Measurements from ENCODE around the gene PCSK6. TPM values are rescaled to one million over a fixed set of nuclear protein-coding genes. Genes with fewer than 3 reads are reported as not detected.

Gene PCSK6
- total RNA-seq, 1 experiment from 2014 or later, result 3.7 TPM

DNA sequence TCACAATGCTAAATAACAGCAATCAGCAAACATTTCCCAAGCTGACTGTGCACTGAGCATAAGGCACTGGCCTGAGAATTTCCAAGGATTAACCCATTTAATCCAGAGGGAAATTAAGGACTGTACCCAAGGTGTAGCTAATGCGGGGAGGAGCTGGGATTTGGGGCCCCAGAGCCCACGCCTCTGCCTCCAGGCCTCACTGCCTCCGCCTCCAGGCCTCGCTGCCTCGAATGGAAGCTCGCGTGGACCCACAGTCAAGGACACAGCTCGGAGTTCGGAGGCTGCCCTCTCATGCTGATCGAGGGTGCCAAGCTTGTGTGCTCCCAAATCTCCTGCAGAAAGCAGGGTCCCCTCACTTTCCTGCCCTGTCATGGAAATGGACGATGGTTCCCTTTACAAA is 118.0 kb downstream of the PCSK6 start:
- Histone ChIP-seq H3K4me2 (ENCODE audit: low read length) (no peak overlapping the region), H3K27ac (ENCODE audit: low read length) (no peak overlapping the region), H3K4me3 (ENCODE audit: low read length) (no peak overlapping the region), H3K9ac (ENCODE audit: low read length) (no peak overlapping the region), H3K79me2 (ENCODE audit: low read length) (no peaks in the 10 kb centered on the region), H4K20me1 (ENCODE audit: low read length) (no peaks in the 10 kb centered on the region), H2AFZ (ENCODE audit: low read length) (no peak overlapping the region), H3K9me2 (replicated peaks; ENCODE audit: low read length) (no peaks in the 10 kb centered on the region), H3F3A (ENCODE audit: low read length, unreplicated experiment) (no peaks in the 10 kb centered on the region), H3K4me1 (ENCODE audit: insufficient read depth, low read length) (no peaks in the 10 kb centered on the region), H3K9me3 (ENCODE audit: low read length) (no peaks in the 10 kb centered on the region), H3K27me3 (ENCODE audit: low read length) (0 out of 2 replicates have a peak, but pooled peaks cover 4% of the 10 kb centered on the region), H3K36me3 (ENCODE audit: low read depth, low read length) (no peaks in the 10 kb centered on the region)
- CTCF ChIA-PET, result no interaction called here
- intact Hi-C loops (cut with micrococcal nuclease), result no loop called here
- POLR2A ChIA-PET (ENCODE audit: unreplicated experiment), result interaction anchor here (0.6 kb wide), 1 partner anchor 12 kb away, joined by 3 read pairs; no protein-coding TSS in a partner anchor
- no TSS peak for BruUV-seq (replicated peaks)
- TF ChIP-seq EZH2phosphoT487 (IDR thresholded peaks at IDR 0.05; ENCODE audit: borderline replicate concordance, low read length), result no peak
- TF ChIP-seq, protein P1, sequence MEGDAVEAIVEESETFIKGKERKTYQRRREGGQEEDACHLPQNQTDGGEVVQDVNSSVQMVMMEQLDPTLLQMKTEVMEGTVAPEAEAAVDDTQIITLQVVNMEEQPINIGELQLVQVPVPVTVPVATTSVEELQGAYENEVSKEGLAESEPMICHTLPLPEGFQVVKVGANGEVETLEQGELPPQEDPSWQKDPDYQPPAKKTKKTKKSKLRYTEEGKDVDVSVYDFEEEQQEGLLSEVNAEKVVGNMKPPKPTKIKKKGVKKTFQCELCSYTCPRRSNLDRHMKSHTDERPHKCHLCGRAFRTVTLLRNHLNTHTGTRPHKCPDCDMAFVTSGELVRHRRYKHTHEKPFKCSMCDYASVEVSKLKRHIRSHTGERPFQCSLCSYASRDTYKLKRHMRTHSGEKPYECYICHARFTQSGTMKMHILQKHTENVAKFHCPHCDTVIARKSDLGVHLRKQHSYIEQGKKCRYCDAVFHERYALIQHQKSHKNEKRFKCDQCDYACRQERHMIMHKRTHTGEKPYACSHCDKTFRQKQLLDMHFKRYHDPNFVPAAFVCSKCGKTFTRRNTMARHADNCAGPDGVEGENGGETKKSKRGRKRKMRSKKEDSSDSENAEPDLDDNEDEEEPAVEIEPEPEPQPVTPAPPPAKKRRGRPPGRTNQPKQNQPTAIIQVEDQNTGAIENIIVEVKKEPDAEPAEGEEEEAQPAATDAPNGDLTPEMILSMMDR (conservative IDR thresholded peaks at IDR 0.05; ENCODE audit: low read depth, low read length), result no peak
- TF ChIP-seq EZH2 (IDR thresholded peaks at IDR 0.05; ENCODE audit: low read length, unreplicated experiment), result no peak
- no peak for DNase-seq
- no peak for ATAC-seq

DNA sequence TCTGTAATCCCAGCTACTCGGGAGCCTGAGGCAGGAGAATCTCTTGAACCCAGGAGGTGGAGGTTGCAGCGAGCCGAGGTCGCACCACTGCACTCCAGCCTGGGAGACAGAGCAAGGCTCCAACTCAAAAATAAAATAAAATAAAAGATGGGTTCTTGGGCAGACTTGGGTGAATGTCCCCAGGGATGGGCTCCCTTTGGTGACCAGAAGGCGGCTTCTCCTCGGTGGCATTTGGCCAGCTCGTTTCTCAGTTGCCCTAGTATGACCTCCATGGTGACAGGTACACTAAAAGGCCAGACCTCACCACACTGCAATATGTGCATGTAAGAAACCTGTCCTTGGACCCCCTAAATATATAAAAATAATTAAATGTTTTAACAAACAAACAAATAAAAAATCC is 118.4 kb downstream of the PCSK6 start:
- Histone ChIP-seq H4K20me1 (ENCODE audit: low read length) (no peaks in the 10 kb centered on the region), H3K36me3 (ENCODE audit: low read depth, low read length) (no peaks in the 10 kb centered on the region), H3K9ac (ENCODE audit: low read length) (no peak overlapping the region), H3K9me3 (ENCODE audit: low read length) (no peaks in the 10 kb centered on the region), H3K4me2 (ENCODE audit: low read length) (no peak overlapping the region), H3K4me3 (ENCODE audit: low read length) (no peak overlapping the region), H3K79me2 (ENCODE audit: low read length) (no peaks in the 10 kb centered on the region), H3F3A (ENCODE audit: low read length, unreplicated experiment) (no peaks in the 10 kb centered on the region), H3K27me3 (ENCODE audit: low read length) (0 out of 2 replicates have a peak, but pooled peaks cover 4% of the 10 kb centered on the region), H3K27ac (ENCODE audit: low read length) (no peak overlapping the region), H3K9me2 (replicated peaks; ENCODE audit: low read length) (no peaks in the 10 kb centered on the region), H2AFZ (ENCODE audit: low read length) (no peak overlapping the region), H3K4me1 (ENCODE audit: insufficient read depth, low read length) (no peaks in the 10 kb centered on the region)
- ChIA-PET POLR2A (ENCODE audit: unreplicated experiment) (no interaction called here), CTCF (no interaction called here)
- DNase-seq (no peak), ATAC-seq (no peak)
- TF ChIP-seq EZH2 (IDR thresholded peaks at IDR 0.05; ENCODE audit: low read length, unreplicated experiment) (no peak), EZH2phosphoT487 (IDR thresholded peaks at IDR 0.05; ENCODE audit: borderline replicate concordance, low read length) (no peak)
- TF ChIP-seq, protein P1 (conservative IDR thresholded peaks at IDR 0.05; ENCODE audit: low read depth, low read length), result no peak
- intact Hi-C loops (cut with micrococcal nuclease), result no loop called here
- no TSS peak for BruUV-seq (replicated peaks)

DNA sequence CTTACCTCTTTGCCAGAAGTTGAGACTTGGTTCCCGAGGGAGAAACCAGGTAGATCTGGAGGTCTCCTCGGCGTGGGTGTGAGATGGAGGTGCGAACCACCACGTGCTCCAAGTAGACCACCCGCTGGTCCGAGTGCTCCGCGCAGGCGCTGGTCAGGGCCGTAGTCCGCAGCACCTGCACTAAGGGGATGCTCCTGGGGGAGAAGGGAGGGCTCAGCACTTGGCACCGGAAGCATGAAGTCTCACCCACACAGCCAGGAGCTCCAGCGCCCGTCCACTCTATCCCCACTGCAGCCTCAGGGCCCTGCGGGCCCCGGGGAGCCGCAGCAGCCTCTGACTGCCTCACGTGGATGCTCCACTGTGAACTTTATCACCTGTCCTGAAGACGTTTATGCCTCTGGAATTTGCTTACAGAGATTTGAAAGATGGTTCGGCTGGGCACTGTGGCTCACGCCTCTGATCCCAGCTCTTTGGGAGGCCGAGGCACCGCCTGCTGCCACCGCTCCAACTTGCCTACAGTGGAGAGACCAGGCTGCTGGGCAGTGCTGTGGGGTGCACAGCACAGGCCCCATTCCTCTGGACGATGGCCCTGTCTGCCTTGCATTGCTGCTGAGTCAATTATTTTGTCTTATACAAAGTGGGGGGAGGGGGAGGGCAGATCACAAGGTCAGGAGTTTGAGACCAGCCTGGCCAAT is 119.0 kb downstream of the PCSK6 start:
- H2AFZ ChIP-seq (ENCODE audit: low read length), result no peak overlapping the region
- intact Hi-C loops (cut with micrococcal nuclease), result no loop called here
- no peaks in the 10 kb centered on the region for H3F3A ChIP-seq (ENCODE audit: low read length, unreplicated experiment)
- CTCF ChIA-PET, result no interaction called here
- no peaks in the 10 kb centered on the region for H3K9me3 ChIP-seq (ENCODE audit: low read length)
- TF ChIP-seq, protein P1 (conservative IDR thresholded peaks at IDR 0.05; ENCODE audit: low read depth, low read length), result no peak
- TF ChIP-seq EZH2phosphoT487 (IDR thresholded peaks at IDR 0.05; ENCODE audit: borderline replicate concordance, low read length) (no peak), EZH2 (IDR thresholded peaks at IDR 0.05; ENCODE audit: low read length, unreplicated experiment) (no peak)
- POLR2A ChIA-PET (ENCODE audit: unreplicated experiment), result no interaction called here
- no peak overlapping the region for H3K4me3 ChIP-seq (ENCODE audit: low read length)
- no peaks in the 10 kb centered on the region for H4K20me1 ChIP-seq (ENCODE audit: low read length)
- DNase-seq, result no peak
- no TSS peak for BruUV-seq (replicated peaks)
- H3K9ac ChIP-seq (ENCODE audit: low read length), result no peak overlapping the region
- H3K27me3 ChIP-seq (ENCODE audit: low read length), result 0 out of 2 replicates have a peak, but pooled peaks cover 4% of the 10 kb centered on the region
- H3K79me2 ChIP-seq (ENCODE audit: low read length), result no peaks in the 10 kb centered on the region
- H3K4me1 ChIP-seq (ENCODE audit: insufficient read depth, low read length), result no peaks in the 10 kb centered on the region
- no peak for ATAC-seq
- no peak overlapping the region for H3K4me2 ChIP-seq (ENCODE audit: low read length)
- no peaks in the 10 kb centered on the region for H3K9me2 ChIP-seq (replicated peaks; ENCODE audit: low read length)
- no peaks in the 10 kb centered on the region for H3K36me3 ChIP-seq (ENCODE audit: low read depth, low read length)
- H3K27ac ChIP-seq (ENCODE audit: low read length), result no peak overlapping the region

Data from PC-3 (cell line).